A549 (cell line): ENCODE results near the gene PDE6D. TPM values are rescaled to one million over a fixed set of nuclear protein-coding genes. Genes with fewer than 3 reads are reported as not detected.
A peak's percentile ranks its signal among the peaks of the same experiment; 100 is the strongest.

Experiments used
- ATAC-seq, 2 experiments: fragments of 200-7000 bp in 1 of 2; fragments of >200 bp in 1 of 2; cut with Nextera tagmentation in 1 of 2; cut with Tn5 transposase in 1 of 2; 3 replicates each; pipeline versions ENCODE4 v1.8.0 to v1.9.1; 2018 to 2020; ENCODE audit warnings: mild to moderate bottlenecking in 1 of 2, moderate library complexity in 1 of 2
- CTCF ChIA-PET: fragments of 300-600 bp; sonication (Branson Sonifier 250); formaldehyde crosslinking; extraction: SDS; loops from one replicate; lab custom pipeline; 2021; ENCODE audit warnings: antibody characterized with exemption, inconsistent platforms; lab: Yijun Ruan, JAX
- POLR2A ChIA-PET: fragments of 350-600 bp; formaldehyde crosslinking; extraction: SDS; loops from one replicate; lab custom pipeline; 2021; ENCODE audit warnings: antibody characterized with exemption, inconsistent platforms; lab: Yijun Ruan, JAX
- DNase-seq, 2 experiments: peaks; one replicate each; pipeline versions ENCODE4 v3.0.0 to v3.0.0-alpha.2; 2011 to 2016; ENCODE audit warnings: low read depth in 1 of 2, low spot score in 1 of 2
- FAIRE-seq: peaks from 2 replicates; lab custom pipeline; 2011; peaks lifted over from hg19 to GRCh38; lab: Jason Lieb, UNC
- H3K27ac ChIP-seq, 2 experiments: fragments of >200 bp; sonication (Bioruptor Twin); formaldehyde crosslinking; 3 replicates each; pipeline ENCODE4 v1.5.1; 2016 to 2017
- H3K4me1 ChIP-seq: fragments of >200 bp; sonication (Bioruptor Twin); formaldehyde crosslinking; 3 replicates; pipeline ENCODE4 v1.6.1; 2016
- H3K4me2 ChIP-seq: fragments of >200 bp; sonication (Bioruptor Twin); formaldehyde crosslinking; 3 replicates; pipeline ENCODE4 v1.6.1; 2016
- H3K4me3 ChIP-seq: fragments of >200 bp; sonication (Bioruptor Twin); formaldehyde crosslinking; 3 replicates; pipeline ENCODE4 v1.5.1; 2016
- H3K9me3 ChIP-seq: fragments of >200 bp; sonication (Bioruptor Twin); formaldehyde crosslinking; 3 replicates; pipeline ENCODE4 v1.6.1; 2016
- BCL3 ChIP-seq: fragments of >200 bp; sonication (Bioruptor Twin); formaldehyde crosslinking; IDR thresholded peaks from 3 replicates; pipeline ENCODE4 v1.6.1; 2016
- BHLHE40 ChIP-seq: IDR thresholded peaks from 2 replicates; pipeline ENCODE4 v1.6.1; 2012; ENCODE audit warnings: low read depth, low read length, inconsistent platforms
- CHD4 ChIP-seq: fragments of 200-600 bp; sonication (generic); IDR thresholded peaks from 2 replicates; pipeline ENCODE4 v1.6.1; 2016; ENCODE audit warnings: antibody characterized with exemption, mild to moderate bottlenecking, borderline replicate concordance
- ELK1 ChIP-seq: fragments of 150-350 bp; IDR thresholded peaks from 2 replicates; pipeline ENCODE4 v1.6.1; 2014; ENCODE audit warnings: low read depth, mild to moderate bottlenecking, low read length
- ESRRA ChIP-seq: fragments of 150-350 bp; IDR thresholded peaks from 2 replicates; pipeline ENCODE4 v1.6.1; 2014; ENCODE audit warnings: mild to moderate bottlenecking, low read length, borderline replicate concordance
- FOSB ChIP-seq: fragments of 250-450 bp; sonication (Bioruptor Pico); IDR thresholded peaks from 2 replicates; pipeline ENCODE4 v1.5.0; 2020; ENCODE audit warnings: mild to moderate bottlenecking, moderate library complexity
- FOSL2 ChIP-seq, 2 experiments: fragments of 450-650 bp in 1 of 2; fragments of >200 bp in 1 of 2; sonication (Bioruptor Twin) in 1 of 2; formaldehyde crosslinking; IDR thresholded peaks; 2 replicates each; pipeline versions ENCODE4 v1.5.0 to v1.6.1; 2016 to 2020; ENCODE audit warnings: mild to moderate bottlenecking in 1 of 2, moderate library complexity in 1 of 2
- GATA3 ChIP-seq: IDR thresholded peaks from 2 replicates; pipeline ENCODE4 v1.6.1; 2012; ENCODE audit warnings: borderline replicate concordance
- HDAC2 ChIP-seq: fragments of 200-600 bp; sonication (generic); IDR thresholded peaks from 2 replicates; pipeline ENCODE4 v1.6.1; 2016
- HOXB13 ChIP-seq: fragments of 250-450 bp; sonication (Bioruptor Pico); IDR thresholded peaks from 2 replicates; pipeline ENCODE4 v1.5.0; 2020; ENCODE audit warnings: low read depth, mild to moderate bottlenecking, moderate library complexity
- KDM1A ChIP-seq: fragments of 200-600 bp; sonication (generic); IDR thresholded peaks from 2 replicates; pipeline ENCODE4 v1.6.1; 2016; ENCODE audit warnings: low read depth, mild to moderate bottlenecking
- KDM5A ChIP-seq: fragments of 200-600 bp; sonication (generic); IDR thresholded peaks from 2 replicates; pipeline ENCODE4 v1.6.1; 2016; ENCODE audit warnings: antibody characterized with exemption, mild to moderate bottlenecking
- NR3C1 ChIP-seq: fragments of >200 bp; sonication (Bioruptor Twin); formaldehyde crosslinking; IDR thresholded peaks from 3 replicates; pipeline ENCODE4 v1.6.1; 2017
- RAD21 ChIP-seq, 2 experiments: fragments of >200 bp in 1 of 2; sonication (Bioruptor Twin) in 1 of 2; formaldehyde crosslinking in 1 of 2; IDR thresholded peaks in 1 of 2; conservative IDR thresholded peaks in 1 of 2; 2 replicates in 1 of 2; 3 replicates in 1 of 2; pipeline ENCODE4 v1.6.1; 2012 to 2018; ENCODE audit warnings: inconsistent platforms in 1 of 2
- RCOR1 ChIP-seq: fragments of 150-350 bp; IDR thresholded peaks from 2 replicates; pipeline ENCODE4 v1.6.1; 2014; ENCODE audit warnings: antibody characterized with exemption, low read length, low read depth
- RNF2 ChIP-seq: fragments of 200-600 bp; sonication (generic); IDR thresholded peaks from 2 replicates; pipeline ENCODE4 v1.6.1; 2016; ENCODE audit warnings: low read depth, mild to moderate bottlenecking, antibody characterized with exemption, moderate library complexity, borderline replicate concordance
- SMC3 ChIP-seq: fragments of >200 bp; sonication (Bioruptor Twin); formaldehyde crosslinking; IDR thresholded peaks from 3 replicates; pipeline ENCODE4 v1.6.1; 2018; ENCODE audit warnings: inconsistent platforms
- TFCP2L1 ChIP-seq: fragments of 250-450 bp; sonication (Bioruptor Pico); IDR thresholded peaks from 2 replicates; pipeline ENCODE4 v1.5.0; 2021; ENCODE audit warnings: mild to moderate bottlenecking
- TP53 ChIP-seq: fragments of 250-450 bp; sonication (Bioruptor Pico); IDR thresholded peaks from 2 replicates; pipeline ENCODE4 v1.5.0; 2021; ENCODE audit warnings: mild to moderate bottlenecking, moderate library complexity
- ZC3H11A ChIP-seq: fragments of 450-650 bp; IDR thresholded peaks from 2 replicates; pipeline ENCODE4 v1.6.1; 2014; ENCODE audit warnings: antibody characterized with exemption, mild to moderate bottlenecking
- ZNF302 ChIP-seq: fragments of 250-450 bp; sonication (Bioruptor Pico); IDR thresholded peaks from 2 replicates; pipeline ENCODE4 v1.9.0; 2021; ENCODE audit warnings: inconsistent platforms, mild to moderate bottlenecking, moderate library complexity
- WGBS: methylation state at CpG from one replicate; pipeline ENCODE4 v1.1.6; 2017; ENCODE audit errors: missing lambda C conversion rate; 5-methylcytosine and 5-hydroxymethylcytosine counted together
- polyA plus RNA-seq, 4 experiments: library from polyadenylated mRNA; depleted of rRNA in 3 of 4; stranded (reverse); fragments of >200 nt; fragmentation: RNase III in 1 of 4; extraction: RNeasy Plus Mini Kit Qiagen cat#74134 plus additional on column Dnase treatment in 1 of 4; gene quantifications; 2 replicates in 3 of 4; 3 replicates in 1 of 4; pipeline ENCODE4 v1.2.3, GENCODE V29; 2011 to 2017
- TF ChIP-seq, protein P1 (sequence below): fragments of >200 bp; sonication (Bioruptor Twin); formaldehyde crosslinking; IDR thresholded peaks from 3 replicates; pipeline ENCODE4 v1.5.1; 2016
- TF ChIP-seq, protein P2 (sequence below): fragments of 250-450 bp; sonication (Bioruptor Pico); IDR thresholded peaks from 2 replicates; pipeline ENCODE4 v1.5.0; 2020; ENCODE audit warnings: low read depth, mild to moderate bottlenecking, moderate library complexity
- TF ChIP-seq, protein P3 (sequence below): IDR thresholded peaks from 2 replicates; pipeline ENCODE4 v1.6.1; 2012

PDE6D gene
- polyA plus RNA-seq, 2 of the 4 experiments (the other 2 are of a cell fraction) = 27.3 to 51.3 TPM

DNA sequence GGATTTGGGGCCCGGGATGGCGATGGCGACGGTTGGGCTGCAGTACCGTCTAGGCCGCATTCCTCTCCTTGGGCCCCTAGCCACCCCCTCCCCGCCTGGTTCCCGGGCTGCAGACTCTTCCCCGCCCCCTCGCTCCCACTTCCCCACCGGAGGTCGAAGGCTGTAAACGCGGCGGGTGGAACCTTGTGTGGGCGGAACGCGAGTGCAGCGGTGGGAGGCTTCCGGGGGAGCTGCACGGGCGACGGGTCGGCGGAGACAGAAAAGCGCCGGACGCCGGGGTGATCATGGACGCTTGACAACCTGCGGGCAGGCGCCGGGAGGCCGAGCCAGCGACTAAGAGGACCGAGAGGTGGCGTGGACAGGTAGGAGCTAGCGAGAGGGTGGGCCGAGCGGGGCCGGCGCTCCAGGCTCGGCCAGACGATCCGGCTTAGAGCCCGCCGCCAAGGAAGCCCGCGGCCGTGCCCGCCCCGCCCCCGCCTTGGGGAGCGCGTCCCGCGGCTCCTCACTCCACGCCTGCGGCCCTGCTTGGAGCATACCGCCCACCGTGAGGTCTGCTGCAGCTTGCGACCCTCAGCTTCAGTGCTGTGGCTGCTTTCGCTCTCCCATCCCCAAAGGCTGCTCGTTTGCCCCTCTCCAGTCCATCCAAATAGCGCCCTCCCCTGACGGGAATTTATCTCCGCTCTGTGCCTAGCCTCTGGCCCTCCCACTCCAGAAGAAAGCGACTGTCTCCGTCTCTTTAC lies 5.3 kb upstream of the PDE6D start, which contains the start of gene COPS7B (continued):
- TF ChIP-seq ELK1 (no peak), HOXB13 (CRISPR knock-in tag) (no peak), TP53 (CRISPR knock-in tag) (no peak), BHLHE40 (peak; percentile 87), ESRRA (0 out of 2 replicates have a peak, but pooled peaks have one; percentile 38), FOSL2 (IDR thresholded peaks at IDR 0.05) (no peak), FOSL2 (CRISPR knock-in tag; IDR thresholded peaks at IDR 0.05) (0 out of 2 replicates have a peak, but pooled peaks have one; percentile 25), ZNF302 (CRISPR knock-in tag) (no peak), RNF2 (no peak), HDAC2 (peak; percentile 98), KDM5A (peak; percentile 100), FOSB (no peak), SMC3 (0 out of 3 replicates have a peak, but pooled peaks have one; percentile 4), RCOR1 (no peak), RAD21 (conservative IDR thresholded peaks at IDR 0.05 in 1 of 2, IDR thresholded peaks at IDR 0.05 in 1 of 2) (no peak), KDM1A (no peak), NR3C1 (no peak), GATA3 (peak; percentile 60; the same call in 1 of the 2 replicates), BCL3 (no peak)
- TF ChIP-seq, protein P1, sequence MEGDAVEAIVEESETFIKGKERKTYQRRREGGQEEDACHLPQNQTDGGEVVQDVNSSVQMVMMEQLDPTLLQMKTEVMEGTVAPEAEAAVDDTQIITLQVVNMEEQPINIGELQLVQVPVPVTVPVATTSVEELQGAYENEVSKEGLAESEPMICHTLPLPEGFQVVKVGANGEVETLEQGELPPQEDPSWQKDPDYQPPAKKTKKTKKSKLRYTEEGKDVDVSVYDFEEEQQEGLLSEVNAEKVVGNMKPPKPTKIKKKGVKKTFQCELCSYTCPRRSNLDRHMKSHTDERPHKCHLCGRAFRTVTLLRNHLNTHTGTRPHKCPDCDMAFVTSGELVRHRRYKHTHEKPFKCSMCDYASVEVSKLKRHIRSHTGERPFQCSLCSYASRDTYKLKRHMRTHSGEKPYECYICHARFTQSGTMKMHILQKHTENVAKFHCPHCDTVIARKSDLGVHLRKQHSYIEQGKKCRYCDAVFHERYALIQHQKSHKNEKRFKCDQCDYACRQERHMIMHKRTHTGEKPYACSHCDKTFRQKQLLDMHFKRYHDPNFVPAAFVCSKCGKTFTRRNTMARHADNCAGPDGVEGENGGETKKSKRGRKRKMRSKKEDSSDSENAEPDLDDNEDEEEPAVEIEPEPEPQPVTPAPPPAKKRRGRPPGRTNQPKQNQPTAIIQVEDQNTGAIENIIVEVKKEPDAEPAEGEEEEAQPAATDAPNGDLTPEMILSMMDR = peak; percentile 60
- TF ChIP-seq, protein P2, sequence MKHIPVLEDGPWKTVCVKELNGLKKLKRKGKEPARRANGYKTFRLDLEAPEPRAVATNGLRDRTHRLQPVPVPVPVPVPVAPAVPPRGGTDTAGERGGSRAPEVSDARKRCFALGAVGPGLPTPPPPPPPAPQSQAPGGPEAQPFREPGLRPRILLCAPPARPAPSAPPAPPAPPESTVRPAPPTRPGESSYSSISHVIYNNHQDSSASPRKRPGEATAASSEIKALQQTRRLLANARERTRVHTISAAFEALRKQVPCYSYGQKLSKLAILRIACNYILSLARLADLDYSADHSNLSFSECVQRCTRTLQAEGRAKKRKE (CRISPR knock-in tag) = peak; percentile 56; the same call in 1 of the 2 replicates
- TF ChIP-seq, protein P3, sequence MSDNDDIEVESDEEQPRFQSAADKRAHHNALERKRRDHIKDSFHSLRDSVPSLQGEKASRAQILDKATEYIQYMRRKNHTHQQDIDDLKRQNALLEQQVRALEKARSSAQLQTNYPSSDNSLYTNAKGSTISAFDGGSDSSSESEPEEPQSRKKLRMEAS = peak; percentile 90

- H3K9me3 ChIP-seq = no peaks in the 10 kb centered on the region
- POLR2A ChIA-PET = interaction anchor here (1.0 to 1.1 kb wide), 2 partner anchors 10 to 78 kb away, joined by 3 read pairs; partner anchors contain the start of gene PTMA
- CTCF ChIA-PET = interaction anchor here (0.6 to 3.9 kb wide), 9 partner anchors 10 to 1899 kb away, joined by 3 to 20 read pairs (median 4); no protein-coding TSS in a partner anchor
- peak overlapping the region; percentile 96 for H3K4me3 ChIP-seq
- no peak for FAIRE-seq
- 52% methylated on average over 6 of the region's 6 CpGs for WGBS
- H3K4me1 ChIP-seq = peaks cover 21% of the 10 kb centered on the region
- H3K4me2 ChIP-seq = peak overlapping the region; percentile 87
- H3K27ac ChIP-seq = peak overlapping the region; percentile 86 to 87
- TF ChIP-seq CHD4 (0 out of 2 replicates have a peak, but pooled peaks have one; percentile 32), TFCP2L1 (CRISPR knock-in tag) (no peak), ZC3H11A (no peak), KDM1A (peak; percentile 18; the same call in 1 of the 2 replicates)
- no peak; a peak in 1 of 6 replicates for ATAC-seq
- no peak for DNase-seq
Observed at GRCh38 chr2:231785822-231786176, 4.7 kb upstream of the PDE6D start.
